Measurements from ENCODE around the gene OR1L1.

Gene OR1L1, protein sequence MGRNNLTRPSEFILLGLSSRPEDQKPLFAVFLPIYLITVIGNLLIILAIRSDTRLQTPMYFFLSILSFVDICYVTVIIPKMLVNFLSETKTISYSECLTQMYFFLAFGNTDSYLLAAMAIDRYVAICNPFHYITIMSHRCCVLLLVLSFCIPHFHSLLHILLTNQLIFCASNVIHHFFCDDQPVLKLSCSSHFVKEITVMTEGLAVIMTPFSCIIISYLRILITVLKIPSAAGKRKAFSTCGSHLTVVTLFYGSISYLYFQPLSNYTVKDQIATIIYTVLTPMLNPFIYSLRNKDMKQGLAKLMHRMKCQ

DNA sequence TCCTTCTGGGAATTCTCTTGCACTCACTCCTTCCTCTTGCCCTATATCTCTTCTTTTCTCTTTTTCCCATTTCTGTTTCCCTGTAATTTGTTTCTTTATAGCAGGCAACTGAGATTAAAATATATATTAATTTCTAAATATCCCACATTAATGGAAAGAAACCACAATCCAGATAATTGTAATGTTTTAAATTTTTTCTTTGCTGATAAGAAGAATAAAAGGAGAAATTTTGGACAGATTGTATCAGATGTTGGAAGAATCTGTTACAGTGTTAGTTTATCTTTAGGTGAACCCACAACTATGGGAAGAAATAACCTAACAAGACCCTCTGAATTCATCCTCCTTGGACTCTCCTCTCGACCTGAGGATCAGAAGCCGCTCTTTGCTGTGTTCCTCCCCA is at the start of gene OR1L1:
TSS of gene OR1L1 (plus strand) at position 301 of the 400 bp plus-strand sequence. CDS start at position 301, 0 bp downstream.
- no peaks in the 10 kb centered on the region for H3K36me3 Mint-ChIP-seq
- H3K4me3 Mint-ChIP-seq = no peak within 1 kb of the TSS
- no peaks in the 10 kb centered on the region for H3K4me1 Mint-ChIP-seq
- DNase-seq = no peak
- CTCF ChIA-PET = no interaction called here
- H3K9me3 Mint-ChIP-seq = no peaks in the 10 kb centered on the region
- no peak within 1 kb of the TSS for H3K27ac Mint-ChIP-seq
- no peaks in the 10 kb centered on the region for H3K27me3 Mint-ChIP-seq

DNA sequence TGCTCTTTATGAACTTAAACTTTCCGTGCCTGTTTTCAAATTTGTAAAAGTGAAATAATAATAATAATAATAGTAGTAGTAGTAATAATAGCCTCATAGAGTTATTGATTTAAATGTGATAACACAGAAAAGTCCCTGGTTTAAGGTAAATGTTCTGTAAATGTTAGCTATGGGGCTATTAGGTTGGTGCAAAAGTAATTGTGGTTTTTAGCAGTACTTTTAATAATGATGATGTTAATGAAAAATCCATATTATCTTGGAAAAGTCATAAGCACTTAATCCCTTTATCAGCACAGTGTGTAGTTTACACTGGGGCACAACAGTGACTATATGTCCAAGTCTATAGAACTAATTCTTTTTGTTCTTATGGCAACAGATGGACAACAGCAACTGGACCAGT is 47.2 kb upstream of the OR1L1 start, which contains the start of gene OR1Q1:
TSS of gene OR1Q1 (plus strand) at position 377 of the 400 bp plus-strand sequence. CDS start at position 377, 0 bp downstream.
- H3K9me3 Mint-ChIP-seq = no peaks in the 10 kb centered on the region
- H3K4me1 Mint-ChIP-seq = no peaks in the 10 kb centered on the region
- no peak within 1 kb of the TSS for H3K4me3 Mint-ChIP-seq
- no peak for DNase-seq
- CTCF ChIA-PET = no interaction called here
- no peaks in the 10 kb centered on the region for H3K36me3 Mint-ChIP-seq
- H3K27me3 Mint-ChIP-seq = no peaks in the 10 kb centered on the region
- no peak within 1 kb of the TSS for H3K27ac Mint-ChIP-seq

DNA sequence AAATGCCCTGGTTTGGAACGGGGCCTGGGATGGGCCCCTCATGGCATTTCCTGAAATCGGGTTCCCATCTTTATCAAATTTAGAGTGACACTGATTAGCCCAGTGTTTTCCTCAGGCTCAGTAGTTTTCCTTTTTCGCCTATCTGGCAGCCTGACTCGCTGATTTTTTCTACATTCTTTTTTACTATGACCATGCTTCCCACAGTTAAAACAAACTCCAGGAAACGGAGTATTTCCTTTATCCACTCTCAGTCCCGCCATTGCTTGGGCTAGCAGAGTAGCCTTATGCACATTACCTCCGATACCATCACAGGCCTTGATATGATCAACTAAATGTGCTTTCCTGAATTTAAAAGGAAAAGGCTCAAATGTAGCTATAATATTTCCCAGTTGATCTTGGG is 41.5 kb upstream of the OR1L1 start:
- Mint-ChIP-seq H3K4me1 (no peaks in the 10 kb centered on the region), H3K27me3 (no peaks in the 10 kb centered on the region), H3K4me3 (no peak overlapping the region), H3K9me3 (no peaks in the 10 kb centered on the region), H3K36me3 (no peaks in the 10 kb centered on the region), H3K27ac (no peak overlapping the region)
- CTCF ChIA-PET = interaction anchor here (1.2 kb wide), 1 partner anchor 9 kb away, joined by 5 read pairs; no protein-coding TSS in a partner anchor
- no peak for DNase-seq

DNA sequence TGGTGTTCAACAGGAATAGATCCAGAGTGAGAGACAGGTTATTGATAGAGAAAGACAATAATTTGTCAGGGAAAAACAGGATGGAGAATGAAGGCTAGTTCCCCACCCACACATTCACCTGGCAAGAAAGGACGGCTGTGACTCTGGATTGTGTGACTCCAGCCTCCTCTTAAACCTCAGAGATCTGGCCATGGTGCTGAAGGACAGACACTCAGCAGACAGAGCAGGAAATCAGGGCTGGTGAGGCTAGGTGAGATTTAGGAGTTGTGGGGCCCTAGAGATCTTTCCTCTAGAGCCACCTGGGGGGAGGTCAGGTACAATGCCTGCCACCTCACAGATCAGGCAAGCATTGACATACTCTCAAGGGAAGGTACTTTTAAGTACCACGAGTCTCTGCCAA is 19.3 kb upstream of the OR1L1 start:
- no peaks in the 10 kb centered on the region for H3K4me1 Mint-ChIP-seq
- DNase-seq = no peak
- H3K9me3 Mint-ChIP-seq = no peaks in the 10 kb centered on the region
- H3K27me3 Mint-ChIP-seq = no peaks in the 10 kb centered on the region
- H3K27ac Mint-ChIP-seq = no peak overlapping the region
- no peaks in the 10 kb centered on the region for H3K36me3 Mint-ChIP-seq
- CTCF ChIA-PET = no interaction called here
- no peak overlapping the region for H3K4me3 Mint-ChIP-seq

DNA sequence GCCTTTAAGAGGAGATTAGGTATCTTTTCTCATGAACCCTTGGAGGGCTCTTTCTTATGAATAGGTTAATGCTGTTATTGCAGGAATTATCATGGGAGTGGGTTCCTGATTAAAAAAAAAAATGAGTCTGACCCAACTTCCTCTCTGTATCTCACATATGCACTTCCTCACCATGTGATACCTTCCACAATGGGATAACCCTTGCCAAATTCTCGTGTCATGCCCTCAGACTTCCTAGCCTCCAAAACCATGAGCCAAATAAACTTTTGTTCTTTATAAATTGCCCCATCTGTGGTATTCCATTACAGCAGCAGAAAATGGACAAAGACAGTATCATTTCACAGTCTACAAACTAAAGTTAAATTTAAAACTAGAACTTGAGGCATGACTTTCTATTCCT is 5.1 kb upstream of the OR1L1 start:
- no peaks in the 10 kb centered on the region for H3K36me3 Mint-ChIP-seq
- no peak for DNase-seq
- no peaks in the 10 kb centered on the region for H3K27me3 Mint-ChIP-seq
- no peaks in the 10 kb centered on the region for H3K9me3 Mint-ChIP-seq
- H3K4me3 Mint-ChIP-seq = no peak overlapping the region
- no peaks in the 10 kb centered on the region for H3K4me1 Mint-ChIP-seq
- CTCF ChIA-PET = no interaction called here
- no peak overlapping the region for H3K27ac Mint-ChIP-seq

DNA sequence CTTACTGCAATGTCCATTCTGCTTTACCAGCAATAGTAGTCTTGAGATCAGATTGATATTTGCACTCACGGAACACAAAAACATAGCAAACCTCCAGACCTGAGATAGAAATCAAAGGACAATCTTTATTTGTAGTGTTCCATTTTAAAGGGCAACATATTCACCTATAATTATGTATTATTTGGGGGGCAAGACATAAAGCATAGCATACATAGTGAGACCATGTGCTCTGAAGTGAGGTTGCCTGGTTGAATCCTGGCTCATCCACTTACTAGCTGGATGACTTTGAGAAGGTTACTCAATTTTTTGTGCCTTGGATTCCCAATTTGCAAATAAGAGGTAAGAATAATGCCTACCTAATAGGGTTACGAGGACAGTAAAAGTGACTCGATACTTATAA is 4.0 kb upstream of the OR1L1 start, which contains the start of gene OR1B1:
TSS of gene OR1B1 (minus strand) at position 101 of the 400 bp plus-strand sequence.
- Mint-ChIP-seq H3K36me3 (no peaks in the 10 kb centered on the region), H3K27ac (no peak within 1 kb of the TSS), H3K9me3 (no peaks in the 10 kb centered on the region), H3K27me3 (no peaks in the 10 kb centered on the region), H3K4me1 (no peaks in the 10 kb centered on the region), H3K4me3 (no peak within 1 kb of the TSS)
- no peak for DNase-seq
- CTCF ChIA-PET = no interaction called here

DNA sequence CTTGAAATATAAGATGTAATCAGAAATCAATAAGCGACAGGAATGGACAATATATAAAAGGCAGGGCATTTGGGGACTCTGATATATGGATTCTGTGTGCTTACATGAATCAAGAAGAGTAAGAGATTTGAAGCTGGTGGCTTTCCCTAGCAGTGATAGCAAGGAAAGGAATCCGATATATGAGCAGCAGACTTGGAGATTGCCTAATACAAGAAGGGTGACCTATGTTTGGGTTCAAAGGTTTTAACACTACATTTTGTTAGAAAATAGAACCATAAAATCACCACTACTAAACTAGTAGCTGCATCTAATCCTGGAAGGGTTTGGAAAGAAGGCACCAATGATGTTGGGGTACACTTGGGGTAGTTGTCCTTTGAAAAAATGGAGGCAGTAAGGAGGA is 11.0 kb downstream of the OR1L1 start:
- DNase-seq = no peak
- H3K27ac Mint-ChIP-seq = no peak overlapping the region
- peaks cover 4% of the 10 kb centered on the region for H3K9me3 Mint-ChIP-seq
- no peak overlapping the region for H3K4me3 Mint-ChIP-seq
- H3K4me1 Mint-ChIP-seq = no peaks in the 10 kb centered on the region
- no peaks in the 10 kb centered on the region for H3K27me3 Mint-ChIP-seq
- CTCF ChIA-PET = no interaction called here
- H3K36me3 Mint-ChIP-seq = no peaks in the 10 kb centered on the region

DNA sequence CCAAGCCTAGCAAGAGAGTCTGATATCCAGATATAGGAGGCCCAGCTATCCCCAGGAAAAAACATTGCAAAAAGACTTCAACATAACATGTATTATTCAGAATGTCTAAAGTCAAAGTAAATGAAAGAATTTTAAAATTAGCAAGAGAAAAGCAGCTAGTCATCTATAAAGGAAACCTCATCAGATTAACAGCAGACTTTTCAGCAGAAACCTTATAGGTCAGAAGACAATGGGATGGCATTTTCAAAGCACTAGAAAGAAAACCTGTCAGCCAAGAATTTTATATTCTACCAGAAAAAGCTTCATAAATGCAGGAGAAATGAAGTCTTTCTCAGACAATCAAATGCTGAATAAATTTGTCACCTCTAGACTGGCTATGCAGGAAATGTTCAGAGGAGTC is 23.3 kb downstream of the OR1L1 start:
- H3K27me3 Mint-ChIP-seq = no peaks in the 10 kb centered on the region
- no peak overlapping the region for H3K27ac Mint-ChIP-seq
- CTCF ChIA-PET = no interaction called here
- no peak for DNase-seq
- H3K4me1 Mint-ChIP-seq = no peaks in the 10 kb centered on the region
- peaks cover 10% of the 10 kb centered on the region for H3K9me3 Mint-ChIP-seq
- H3K36me3 Mint-ChIP-seq = no peaks in the 10 kb centered on the region
- no peak overlapping the region for H3K4me3 Mint-ChIP-seq

DNA sequence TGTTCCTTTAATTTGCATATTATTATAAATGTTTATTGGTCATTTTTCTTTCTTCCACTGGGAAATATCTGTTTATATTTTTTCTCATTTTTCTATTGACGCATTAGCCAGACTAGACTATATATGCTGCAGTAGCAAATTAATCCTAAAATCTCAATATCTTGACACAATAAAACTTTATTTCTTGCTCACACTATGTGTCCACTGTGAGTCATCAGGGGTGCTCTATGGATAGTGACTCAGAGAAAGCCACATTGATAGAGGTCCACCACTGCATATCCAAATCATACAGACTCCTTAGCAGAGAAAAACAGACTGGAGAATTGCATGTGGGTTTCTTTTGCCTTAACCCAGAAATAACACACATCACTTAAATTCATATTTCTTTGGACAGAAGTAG is 34.2 kb downstream of the OR1L1 start:
- H3K9me3 Mint-ChIP-seq = no peaks in the 10 kb centered on the region
- no peak for DNase-seq
- no peaks in the 10 kb centered on the region for H3K36me3 Mint-ChIP-seq
- no peaks in the 10 kb centered on the region for H3K27me3 Mint-ChIP-seq
- no peak overlapping the region for H3K27ac Mint-ChIP-seq
- CTCF ChIA-PET = no interaction called here
- no peaks in the 10 kb centered on the region for H3K4me1 Mint-ChIP-seq
- H3K4me3 Mint-ChIP-seq = no peak overlapping the region
